ENCODE measurements around the gene TRMT2A. TPM values are rescaled to one million over a fixed set of nuclear protein-coding genes. Genes with fewer than 3 reads are reported as not detected.

TRMT2A gene
- polyA plus RNA-seq, 1 donor (not counting 4 experiments of a cell fraction or from before 2014, with no cell fraction given) = 18.3 TPM

DNA sequence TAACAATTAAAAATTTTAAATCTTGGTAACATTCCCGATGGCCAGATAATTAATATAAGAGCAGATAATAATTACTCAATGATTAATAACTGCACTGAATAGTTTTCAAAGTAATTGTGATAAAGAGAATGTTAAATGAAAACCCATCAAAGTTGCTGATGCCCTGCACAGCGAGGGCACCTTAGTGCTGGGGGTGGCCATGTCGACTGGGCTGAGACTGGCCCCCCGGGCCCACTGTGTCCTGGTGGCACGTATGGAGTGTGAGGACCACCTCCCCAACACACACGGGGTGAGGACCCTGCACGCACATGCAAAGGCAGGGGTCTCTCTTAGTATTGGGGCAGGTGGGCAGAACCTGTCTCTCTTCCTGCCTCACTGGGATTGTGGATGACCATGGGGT lies 48.9 kb upstream of the TRMT2A start:
- no peak for TF ChIP-seq EZH2 (IDR thresholded peaks at IDR 0.05; ENCODE audit: low read length)
- TF ChIP-seq, protein P1, sequence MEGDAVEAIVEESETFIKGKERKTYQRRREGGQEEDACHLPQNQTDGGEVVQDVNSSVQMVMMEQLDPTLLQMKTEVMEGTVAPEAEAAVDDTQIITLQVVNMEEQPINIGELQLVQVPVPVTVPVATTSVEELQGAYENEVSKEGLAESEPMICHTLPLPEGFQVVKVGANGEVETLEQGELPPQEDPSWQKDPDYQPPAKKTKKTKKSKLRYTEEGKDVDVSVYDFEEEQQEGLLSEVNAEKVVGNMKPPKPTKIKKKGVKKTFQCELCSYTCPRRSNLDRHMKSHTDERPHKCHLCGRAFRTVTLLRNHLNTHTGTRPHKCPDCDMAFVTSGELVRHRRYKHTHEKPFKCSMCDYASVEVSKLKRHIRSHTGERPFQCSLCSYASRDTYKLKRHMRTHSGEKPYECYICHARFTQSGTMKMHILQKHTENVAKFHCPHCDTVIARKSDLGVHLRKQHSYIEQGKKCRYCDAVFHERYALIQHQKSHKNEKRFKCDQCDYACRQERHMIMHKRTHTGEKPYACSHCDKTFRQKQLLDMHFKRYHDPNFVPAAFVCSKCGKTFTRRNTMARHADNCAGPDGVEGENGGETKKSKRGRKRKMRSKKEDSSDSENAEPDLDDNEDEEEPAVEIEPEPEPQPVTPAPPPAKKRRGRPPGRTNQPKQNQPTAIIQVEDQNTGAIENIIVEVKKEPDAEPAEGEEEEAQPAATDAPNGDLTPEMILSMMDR (optimal IDR thresholded peaks at IDR 0.05 in 1 of 3, IDR thresholded peaks at IDR 0.05 in 1 of 3, conservative IDR thresholded peaks at IDR 0.05 in 1 of 3; ENCODE audit: extremely low read depth in 1 of 3, insufficient read depth in 2 of 3, low read length in 3 of 3) = no peak
- Histone ChIP-seq H3K9me3 (ENCODE audit: control insufficient read depth, low read depth, low read length) (no peaks in the 10 kb centered on the region), H3K4me3 (ENCODE audit: control insufficient read depth in 2 of 3, extremely low read depth in 1 of 3, insufficient read depth in 2 of 3, low read depth in 1 of 3, low read length in 3 of 3) (no peak overlapping the region), H3K36me3 (ENCODE audit: control insufficient read depth in 2 of 2, extremely low read depth in 1 of 2, insufficient read depth in 2 of 2, low read length in 2 of 2) (no peaks in the 10 kb centered on the region), H3K9ac (ENCODE audit: control insufficient read depth, extremely low read depth, insufficient read depth, low read length) (no peak overlapping the region), H3K27me3 (ENCODE audit: control insufficient read depth, extremely low read depth, insufficient read depth, low read length) (no peaks in the 10 kb centered on the region), H2AFZ (ENCODE audit: control insufficient read depth, low read length) (no peak overlapping the region), H4K20me1 (ENCODE audit: control insufficient read depth, extremely low read depth, insufficient read depth, low read length) (no peaks in the 10 kb centered on the region), H3K4me1 (ENCODE audit: control insufficient read depth, extremely low read depth, insufficient read depth, low read length) (no peaks in the 10 kb centered on the region), H3K4me2 (ENCODE audit: control insufficient read depth, extremely low read depth, insufficient read depth, low read depth, low read length) (no peak overlapping the region), H3K79me2 (ENCODE audit: control insufficient read depth, insufficient read depth, low read length) (no peaks in the 10 kb centered on the region), H3K27ac (ENCODE audit: control insufficient read depth, insufficient read depth, low read length) (no peak overlapping the region), H3K9me1 (ENCODE audit: control insufficient read depth, extremely low read depth, insufficient read depth, low read length) (no peaks in the 10 kb centered on the region)
- no peak for DNase-seq (ENCODE audit: low read depth, low spot score)
- dilution Hi-C loops (cut with MboI; ENCODE audit: extremely low pct_ligation_motif_present, low sequenced_read_pairs) = no loop called here
- FAIRE-seq = no peak

DNA sequence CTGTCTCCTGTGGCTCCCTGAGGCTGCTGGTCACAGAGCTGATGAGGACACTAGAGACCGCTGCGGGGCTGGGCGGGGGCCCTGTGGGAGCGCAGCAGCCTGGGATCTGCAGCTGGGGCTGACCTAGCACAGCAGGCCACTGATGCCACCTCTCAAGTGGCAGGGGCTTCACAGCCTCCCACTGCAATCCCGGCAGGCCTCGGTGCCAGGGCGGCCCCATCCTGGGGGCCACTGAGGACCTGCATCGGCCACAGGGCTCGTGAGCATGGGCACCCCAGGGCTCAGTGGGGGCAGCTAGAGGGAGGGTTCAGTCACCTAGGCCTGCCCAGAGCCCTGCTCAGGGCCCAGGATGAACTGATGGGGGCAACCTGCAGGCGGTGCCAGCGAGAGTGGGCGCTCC lies 48.4 kb upstream of the TRMT2A start:
- Histone ChIP-seq H3K27me3 (ENCODE audit: control insufficient read depth, extremely low read depth, insufficient read depth, low read length) (no peaks in the 10 kb centered on the region), H2AFZ (ENCODE audit: control insufficient read depth, low read length) (no peak overlapping the region), H3K79me2 (ENCODE audit: control insufficient read depth, insufficient read depth, low read length) (no peaks in the 10 kb centered on the region), H3K4me3 (ENCODE audit: control insufficient read depth in 2 of 3, extremely low read depth in 1 of 3, insufficient read depth in 2 of 3, low read depth in 1 of 3, low read length in 3 of 3) (no peak overlapping the region), H3K27ac (ENCODE audit: control insufficient read depth, insufficient read depth, low read length) (no peak overlapping the region), H3K36me3 (ENCODE audit: control insufficient read depth in 2 of 2, extremely low read depth in 1 of 2, insufficient read depth in 2 of 2, low read length in 2 of 2) (no peaks in the 10 kb centered on the region), H3K9me3 (ENCODE audit: control insufficient read depth, low read depth, low read length) (no peaks in the 10 kb centered on the region), H3K9ac (ENCODE audit: control insufficient read depth, extremely low read depth, insufficient read depth, low read length) (no peak overlapping the region), H4K20me1 (ENCODE audit: control insufficient read depth, extremely low read depth, insufficient read depth, low read length) (no peaks in the 10 kb centered on the region), H3K4me2 (ENCODE audit: control insufficient read depth, extremely low read depth, insufficient read depth, low read depth, low read length) (no peak overlapping the region), H3K9me1 (ENCODE audit: control insufficient read depth, extremely low read depth, insufficient read depth, low read length) (no peaks in the 10 kb centered on the region), H3K4me1 (ENCODE audit: control insufficient read depth, extremely low read depth, insufficient read depth, low read length) (no peaks in the 10 kb centered on the region)
- DNase-seq (ENCODE audit: low read depth, low spot score) = no peak
- dilution Hi-C loops (cut with MboI; ENCODE audit: extremely low pct_ligation_motif_present, low sequenced_read_pairs) = no loop called here
- FAIRE-seq = no peak
- TF ChIP-seq EZH2 (IDR thresholded peaks at IDR 0.05; ENCODE audit: low read length) = no peak
- TF ChIP-seq, protein P1 (optimal IDR thresholded peaks at IDR 0.05 in 1 of 3, IDR thresholded peaks at IDR 0.05 in 1 of 3, conservative IDR thresholded peaks at IDR 0.05 in 1 of 3; ENCODE audit: extremely low read depth in 1 of 3, insufficient read depth in 2 of 3, low read length in 3 of 3) = no peak

Measured in keratinocyte (primary cell).